NCI-H345 (cell line): Measurements from ENCODE around the gene MUC6.

Experiments used
- DNase-seq: peaks from one replicate; lab custom pipeline; 2025; lab: John Stamatoyannopoulos, UW

Gene MUC6

DNA sequence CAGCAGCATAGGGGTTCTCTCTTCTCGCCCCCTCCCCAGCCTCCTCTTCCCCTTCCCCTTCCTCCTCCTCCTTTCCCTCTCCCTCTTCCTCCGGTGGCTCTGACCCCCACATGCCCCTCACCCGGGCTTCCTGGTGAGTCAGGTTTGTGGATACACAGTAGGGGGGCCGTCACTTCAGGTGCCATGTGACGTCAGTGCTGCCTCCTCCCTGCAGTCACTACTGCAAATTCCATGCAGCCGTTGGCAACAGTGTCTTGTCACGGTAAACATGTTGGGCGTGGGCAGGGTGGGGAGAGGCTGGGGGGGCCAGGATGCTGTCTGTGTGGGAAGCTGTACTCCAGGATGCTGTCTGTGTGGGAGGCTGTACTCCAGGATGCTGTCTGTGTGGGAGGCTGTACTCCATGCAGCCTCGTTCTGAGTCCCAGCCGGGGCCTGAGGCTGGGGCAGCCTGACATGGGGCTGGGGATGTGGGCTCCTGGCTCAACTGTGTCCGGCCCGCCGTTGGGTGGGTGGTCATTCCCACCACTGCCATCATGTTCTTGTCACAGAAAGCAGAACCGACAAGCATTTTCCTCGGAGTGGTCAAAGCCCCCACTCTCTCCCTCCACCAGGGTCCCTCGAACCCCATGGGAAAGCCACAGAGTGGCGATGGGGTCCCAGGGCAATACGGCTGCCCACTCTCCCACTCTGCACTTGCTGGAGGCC is 35.8 kb upstream of the MUC6 start:
- DNase-seq, result peak; percentile 60

DNA sequence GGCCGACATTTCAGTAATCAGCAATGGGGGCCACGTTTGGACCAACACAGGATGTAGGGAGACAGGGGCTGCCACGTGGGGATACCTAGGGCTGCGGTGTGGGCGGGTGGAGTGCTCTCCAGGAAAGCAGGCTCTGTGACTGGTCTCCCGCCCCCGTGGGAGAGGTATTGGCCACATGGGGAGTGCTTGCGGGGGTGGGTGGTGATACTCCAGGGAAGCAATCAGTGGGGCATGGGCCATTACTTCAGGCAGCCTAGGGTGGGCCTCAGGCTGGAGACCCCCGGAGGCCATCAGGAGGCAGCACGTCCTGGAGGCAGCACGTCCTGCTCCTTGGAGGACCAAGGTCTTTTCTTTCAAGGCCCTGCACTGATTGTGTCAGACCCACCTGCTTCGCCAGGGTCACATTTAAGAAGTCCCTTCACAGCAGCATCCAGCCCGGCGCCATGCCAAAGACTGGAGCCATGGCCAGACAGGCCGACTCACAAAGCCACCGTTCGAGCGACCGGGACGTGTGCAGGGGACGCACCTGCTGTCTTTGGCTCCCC is 35.1 kb upstream of the MUC6 start:
- DNase-seq, result no peak

DNA sequence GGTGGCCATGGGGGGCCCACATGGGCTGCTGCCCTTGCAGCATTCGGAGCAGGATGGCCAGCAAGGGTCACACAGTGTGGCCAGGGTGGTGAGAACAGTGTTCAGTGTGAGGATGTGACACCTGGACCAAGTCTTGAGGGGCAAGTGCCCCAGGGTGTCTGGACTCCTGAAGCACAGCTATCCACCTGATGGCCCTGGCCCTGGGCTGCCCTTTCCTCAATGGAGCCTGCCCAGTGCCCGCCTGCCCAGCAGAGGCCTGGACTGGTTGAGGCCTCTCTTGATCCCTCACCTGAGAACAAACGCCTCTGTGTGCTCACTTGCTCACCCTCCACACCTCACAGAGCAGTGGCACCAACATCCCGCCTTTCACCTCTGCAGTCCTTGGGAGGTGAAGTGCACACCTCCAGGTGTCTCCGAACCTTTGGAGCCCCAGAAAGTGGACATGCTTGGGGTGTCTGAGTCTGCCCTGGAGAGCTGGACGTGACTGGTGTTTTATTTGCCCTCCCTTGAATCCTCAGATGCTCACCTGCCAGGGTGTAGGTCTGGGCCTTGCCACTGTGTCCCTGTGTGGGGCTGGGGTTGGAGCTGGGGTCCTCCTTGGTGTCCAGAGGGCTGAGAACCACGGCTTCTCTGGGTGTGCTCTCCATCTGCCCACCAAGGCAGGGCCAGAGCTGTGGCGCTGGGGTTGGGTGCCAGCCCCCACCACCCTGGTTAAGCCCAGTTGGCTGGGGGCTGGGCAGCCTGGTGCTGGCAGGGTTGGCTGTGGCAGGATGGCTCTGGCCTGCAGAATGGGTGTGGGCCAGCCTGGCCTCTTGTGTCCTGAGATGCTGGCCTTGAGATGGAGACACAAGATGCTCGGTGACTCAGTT is 34.3 kb upstream of the MUC6 start:
- no peak for DNase-seq

DNA sequence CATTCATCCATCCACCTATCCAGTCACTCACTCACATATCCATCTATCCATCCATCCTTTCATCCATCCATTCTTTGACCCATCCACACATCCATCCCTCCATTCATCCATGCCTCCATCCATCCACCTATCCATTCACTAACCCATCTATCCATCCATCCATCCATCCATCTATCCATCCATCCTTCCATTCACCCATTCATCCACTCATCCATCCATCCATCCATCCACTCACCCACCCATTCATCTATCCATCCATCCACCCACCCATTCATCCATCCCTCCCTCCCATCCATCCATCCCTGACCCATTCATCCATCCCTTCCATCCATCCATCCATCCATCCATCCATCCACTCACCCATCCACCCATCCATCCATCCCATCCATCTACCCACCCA is 33.2 kb upstream of the MUC6 start:
- DNase-seq, result no peak

DNA sequence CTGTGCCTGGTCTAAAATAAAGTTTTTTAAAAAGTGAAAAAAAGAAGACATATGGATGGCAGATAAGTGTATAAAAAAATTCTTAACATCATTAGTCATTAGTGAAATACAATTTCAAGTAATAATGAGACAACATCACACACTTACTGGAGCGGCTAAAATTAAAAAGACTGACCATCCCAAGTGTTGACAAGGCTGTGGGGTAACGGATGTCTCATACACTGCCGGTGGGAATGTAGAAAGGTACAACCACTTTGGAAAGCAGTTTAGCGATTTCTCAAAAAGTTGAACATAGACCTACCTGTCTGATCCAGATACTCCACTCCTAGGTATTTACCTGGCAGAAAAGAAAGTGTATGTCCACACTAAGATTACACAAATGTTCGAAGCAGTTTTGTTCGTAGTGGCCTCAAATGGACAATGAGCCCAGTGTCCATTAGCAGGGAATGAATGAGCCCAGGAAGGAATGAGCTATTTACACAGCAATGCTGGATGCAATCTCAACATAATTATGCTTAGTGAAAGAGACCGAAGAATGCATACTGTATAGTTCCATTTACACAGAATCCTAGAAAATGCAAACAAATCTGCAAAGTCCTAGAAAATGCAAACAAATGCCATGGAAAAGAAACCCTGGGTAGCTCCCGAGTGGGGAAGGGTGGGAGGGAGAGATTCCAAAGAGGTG is 31.4 kb upstream of the MUC6 start:
- DNase-seq, result no peak

DNA sequence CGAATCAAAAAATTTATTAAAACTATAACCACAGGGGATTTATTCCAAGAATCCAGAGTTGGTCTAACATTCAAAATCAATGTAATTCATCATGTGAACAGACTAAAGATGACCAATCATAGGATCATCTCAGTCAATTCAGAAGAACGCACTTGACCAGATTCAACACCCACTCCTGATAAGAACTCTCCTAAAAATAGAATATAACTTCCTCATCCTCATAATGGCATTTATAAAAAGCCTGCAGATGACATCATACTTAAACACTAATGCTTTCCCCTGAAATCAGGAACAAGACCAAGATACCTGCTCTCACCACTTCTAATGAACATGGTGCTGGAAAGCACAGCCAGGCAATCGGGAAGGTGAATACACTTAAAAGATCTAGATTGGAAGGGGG is 27.6 kb upstream of the MUC6 start:
- DNase-seq, result no peak

DNA sequence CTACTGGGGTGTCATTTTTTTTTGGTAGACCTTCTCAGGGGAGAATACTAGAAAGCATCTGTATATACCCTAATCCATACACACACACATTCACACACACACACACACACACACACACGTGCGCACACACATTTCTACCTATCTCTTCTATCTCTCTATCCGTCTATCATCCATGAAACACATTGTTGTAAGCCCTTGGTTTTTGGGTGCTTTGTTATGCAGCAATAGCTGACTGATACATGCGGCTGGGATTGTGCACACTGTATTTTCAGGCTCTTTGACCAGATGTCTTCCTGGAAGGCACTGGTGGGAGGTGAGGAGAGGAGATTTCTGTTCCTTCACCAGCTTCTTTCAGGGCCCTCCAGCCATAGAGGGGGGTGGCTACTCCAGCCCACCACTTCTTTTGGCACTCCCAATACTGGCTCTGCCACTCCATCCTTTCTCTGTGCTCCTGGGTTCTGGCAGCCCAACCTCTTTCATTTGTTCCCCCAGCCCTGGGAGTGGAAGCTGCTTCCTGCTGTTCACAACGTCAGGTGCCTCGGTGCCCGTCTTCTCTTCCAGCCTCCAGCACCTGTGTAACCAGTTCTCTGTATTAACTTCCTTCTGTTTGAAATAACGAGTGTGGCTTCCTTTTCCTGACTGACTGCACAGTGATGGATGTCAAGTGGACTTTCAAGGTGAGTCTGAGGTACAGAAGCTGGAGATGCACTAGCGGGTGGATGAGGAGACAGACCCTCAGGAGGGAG is 25.7 kb upstream of the MUC6 start:
- no peak for DNase-seq

DNA sequence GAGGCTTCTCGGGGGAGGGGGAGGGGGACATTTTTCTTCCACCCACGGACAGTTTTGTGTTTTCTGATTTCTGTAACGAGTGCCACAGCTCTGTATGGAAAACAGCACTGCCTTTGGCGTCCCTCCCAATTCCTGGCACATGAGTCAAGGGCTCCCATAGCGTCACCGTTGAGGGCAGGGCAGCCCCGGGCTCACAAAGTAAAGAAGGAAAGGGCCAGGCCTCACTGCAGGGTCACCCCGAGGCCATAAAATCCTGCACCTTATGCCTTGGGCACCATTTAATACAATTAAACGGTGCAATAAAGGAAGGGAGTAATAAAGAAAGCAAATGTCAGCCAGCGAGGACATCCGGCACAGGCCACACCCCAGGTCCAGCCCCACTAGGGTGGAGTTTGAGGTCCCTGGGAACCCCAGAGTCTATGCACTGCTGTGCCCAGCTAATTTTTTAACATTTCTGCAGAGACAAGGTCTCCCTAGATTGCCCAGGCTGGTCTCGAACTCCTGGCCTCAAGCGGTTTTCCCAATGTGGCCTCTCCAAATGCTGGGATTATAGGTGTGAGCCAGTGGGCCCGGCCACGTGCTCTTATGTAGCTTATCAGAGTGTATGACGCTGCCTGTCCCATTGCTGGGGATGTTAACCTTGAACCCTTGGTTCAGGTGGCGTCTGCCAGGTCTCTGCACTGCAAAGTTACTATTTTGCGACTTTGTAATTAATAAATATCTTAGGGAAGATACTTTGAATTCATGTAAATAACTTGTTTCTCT is 24.5 kb upstream of the MUC6 start:
- no peak for DNase-seq

DNA sequence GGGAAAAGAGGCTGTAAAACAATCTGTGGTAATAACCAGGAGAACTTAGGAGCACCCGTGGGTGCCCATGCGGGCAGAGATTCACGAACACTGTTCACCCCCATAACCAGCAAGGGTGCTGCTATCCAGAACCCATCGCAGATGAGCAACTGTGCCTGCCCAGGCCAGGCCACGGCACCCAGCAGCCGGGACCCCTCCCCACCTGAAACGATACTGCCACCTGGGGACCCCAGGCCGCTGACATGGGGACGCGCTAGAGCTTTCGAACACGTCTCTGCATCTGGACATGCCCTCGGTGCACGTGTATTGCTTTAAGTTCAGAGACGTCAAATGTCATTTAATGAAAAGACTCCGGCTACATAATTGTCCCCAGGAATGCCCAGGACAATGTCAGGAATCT is 23.9 kb upstream of the MUC6 start:
- DNase-seq, result no peak

DNA sequence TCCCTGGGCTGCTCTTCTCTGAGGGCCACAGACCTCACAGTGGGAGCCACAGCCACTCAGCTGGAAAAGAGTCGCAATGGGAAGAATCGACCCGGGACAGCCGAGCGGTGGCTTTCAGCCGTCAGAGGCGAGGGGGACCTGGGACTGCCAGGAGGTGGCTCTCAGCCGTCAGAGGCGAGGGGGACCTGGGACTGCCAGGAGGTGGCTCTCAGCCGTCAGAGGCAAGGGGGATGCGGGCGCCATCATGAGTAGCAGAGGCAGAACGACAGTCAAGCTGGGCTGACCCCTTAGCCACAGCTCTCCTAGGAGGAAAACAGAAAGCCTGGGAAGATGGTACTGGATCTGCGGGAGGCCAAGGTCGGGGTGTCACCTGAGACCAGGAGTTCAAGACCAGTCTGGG is 23.2 kb upstream of the MUC6 start:
- DNase-seq, result no peak

DNA sequence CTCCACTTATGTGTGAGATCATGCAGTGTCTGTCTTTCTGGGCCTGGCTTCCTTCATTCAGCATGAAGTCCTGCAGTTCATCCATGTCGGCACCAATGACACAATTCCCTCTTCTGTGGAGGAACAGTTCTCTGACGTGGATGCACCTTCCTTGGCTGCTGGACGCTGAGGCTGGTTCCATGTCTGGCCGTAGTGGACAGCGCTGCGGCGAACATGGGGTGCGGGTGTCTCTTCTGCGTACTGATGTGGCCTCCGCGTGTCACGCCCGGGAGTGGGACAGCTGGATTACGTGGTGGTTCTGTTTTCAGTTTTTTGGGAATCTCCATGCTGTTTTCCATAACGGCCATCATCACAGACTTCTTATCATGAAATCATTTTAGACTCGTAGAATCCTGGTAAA is 21.3 kb upstream of the MUC6 start:
- DNase-seq, result no peak

DNA sequence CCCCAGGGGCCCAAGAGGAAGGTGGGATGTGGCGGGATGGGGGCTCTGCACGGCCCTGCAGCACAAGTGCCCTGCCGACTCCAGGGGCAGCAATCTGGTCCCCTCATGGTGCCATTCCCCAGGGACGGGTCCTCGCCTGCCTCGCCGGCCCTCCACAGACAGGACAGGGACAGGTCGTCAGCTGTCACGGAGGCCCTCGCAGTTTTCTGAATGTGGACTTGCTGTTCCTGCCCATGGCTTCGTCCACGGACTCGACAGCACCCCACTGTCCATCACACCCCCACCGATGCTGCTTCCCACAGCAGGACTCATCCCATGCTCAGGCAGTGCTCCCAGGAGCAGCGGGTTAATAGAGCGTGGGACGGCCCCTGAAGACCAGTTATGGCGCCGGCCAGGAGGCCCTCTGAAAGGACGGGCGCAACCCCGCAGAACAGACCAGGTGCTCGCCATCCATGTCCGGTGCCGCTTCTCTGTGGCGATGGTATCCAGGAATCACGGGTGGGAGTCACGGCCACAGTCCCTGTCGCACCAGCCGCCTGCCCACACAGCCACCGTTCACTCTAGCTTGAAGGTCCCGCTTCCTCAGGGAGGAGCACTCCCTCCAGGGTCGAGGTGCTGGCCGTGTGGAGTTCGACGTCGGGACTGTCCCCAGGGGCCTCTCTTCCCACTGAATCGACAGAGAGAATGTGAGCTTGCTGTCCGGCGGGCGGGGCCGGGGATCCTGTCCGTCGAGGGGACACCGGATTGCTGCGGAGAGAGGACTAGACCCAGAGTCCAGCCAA is 19.7 kb upstream of the MUC6 start:
- DNase-seq, result no peak

DNA sequence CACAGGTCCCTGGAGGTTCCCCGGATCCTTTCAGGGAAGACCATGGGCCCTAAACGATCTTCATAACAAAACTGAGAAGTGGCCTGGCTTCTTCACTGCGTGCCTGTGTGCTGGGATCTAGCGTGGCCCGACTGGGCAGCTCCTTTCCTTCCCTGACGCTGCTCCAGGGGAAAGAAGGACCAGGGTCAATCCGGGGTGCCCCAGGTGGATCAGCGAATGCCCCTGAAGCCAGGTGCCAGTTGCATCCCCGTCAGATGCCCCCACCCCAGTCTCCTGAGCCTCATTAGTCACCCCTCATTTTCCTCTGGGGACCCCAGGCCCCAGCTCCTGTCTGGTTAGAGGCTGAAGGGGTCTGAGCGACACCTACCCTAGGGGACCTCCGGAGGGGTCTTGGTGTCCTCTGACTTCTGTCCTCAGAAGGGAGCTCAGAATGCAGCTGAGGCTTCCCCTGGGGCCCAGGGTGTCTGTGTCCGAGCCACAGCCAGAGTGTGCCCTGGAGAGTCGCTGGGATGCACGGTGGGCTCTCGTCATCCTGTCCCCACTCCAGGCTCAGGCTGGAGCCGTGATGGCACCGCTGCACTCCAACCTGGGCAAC is 18.7 kb upstream of the MUC6 start:
- DNase-seq, result no peak

DNA sequence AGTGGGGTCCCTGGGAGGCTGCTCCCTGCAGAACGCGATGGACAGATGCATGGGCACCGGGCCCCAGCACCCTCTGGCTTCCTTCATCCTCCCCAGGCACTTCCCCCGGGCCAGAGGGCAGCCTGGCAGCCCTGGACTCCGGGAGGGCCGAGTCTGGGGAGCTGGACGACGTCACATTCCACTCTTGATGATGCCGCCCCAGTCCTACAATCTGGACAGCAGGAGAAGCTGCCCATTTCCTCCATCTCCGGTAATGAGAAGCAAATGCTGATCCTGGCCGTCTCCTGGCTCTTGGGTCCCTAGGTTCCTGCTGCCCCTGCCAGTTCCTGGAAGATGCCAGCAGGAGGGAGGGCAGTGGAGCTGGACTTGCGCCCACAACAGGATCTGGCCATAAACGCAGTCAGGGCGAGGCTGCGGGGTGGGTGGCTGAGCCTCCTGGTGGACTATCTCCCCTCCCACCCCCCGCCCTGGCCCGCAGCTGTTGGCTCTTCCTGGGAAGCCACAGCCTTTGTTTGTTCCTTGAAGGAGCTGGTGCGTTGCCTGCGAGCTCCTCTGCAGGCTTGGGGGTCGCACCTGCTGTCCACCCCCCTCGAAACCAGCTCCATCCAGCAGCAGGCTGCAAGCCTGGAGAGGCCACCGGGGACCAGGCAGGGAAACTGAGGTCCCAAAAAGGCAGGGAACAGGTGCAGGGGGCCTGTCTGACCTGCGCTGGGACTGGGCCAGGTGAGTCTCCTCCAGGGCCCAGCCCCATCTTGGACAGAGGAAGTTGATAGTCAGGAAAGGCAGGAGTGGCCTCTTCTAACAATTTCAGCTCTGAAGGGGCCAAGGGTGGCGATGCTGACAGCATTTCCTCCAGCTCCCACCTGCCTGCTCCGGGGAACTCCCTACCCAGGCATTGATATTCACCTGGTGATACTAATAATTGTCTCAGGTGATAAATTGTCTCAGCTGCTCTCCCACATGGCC is 17.9 kb upstream of the MUC6 start:
- no peak for DNase-seq

DNA sequence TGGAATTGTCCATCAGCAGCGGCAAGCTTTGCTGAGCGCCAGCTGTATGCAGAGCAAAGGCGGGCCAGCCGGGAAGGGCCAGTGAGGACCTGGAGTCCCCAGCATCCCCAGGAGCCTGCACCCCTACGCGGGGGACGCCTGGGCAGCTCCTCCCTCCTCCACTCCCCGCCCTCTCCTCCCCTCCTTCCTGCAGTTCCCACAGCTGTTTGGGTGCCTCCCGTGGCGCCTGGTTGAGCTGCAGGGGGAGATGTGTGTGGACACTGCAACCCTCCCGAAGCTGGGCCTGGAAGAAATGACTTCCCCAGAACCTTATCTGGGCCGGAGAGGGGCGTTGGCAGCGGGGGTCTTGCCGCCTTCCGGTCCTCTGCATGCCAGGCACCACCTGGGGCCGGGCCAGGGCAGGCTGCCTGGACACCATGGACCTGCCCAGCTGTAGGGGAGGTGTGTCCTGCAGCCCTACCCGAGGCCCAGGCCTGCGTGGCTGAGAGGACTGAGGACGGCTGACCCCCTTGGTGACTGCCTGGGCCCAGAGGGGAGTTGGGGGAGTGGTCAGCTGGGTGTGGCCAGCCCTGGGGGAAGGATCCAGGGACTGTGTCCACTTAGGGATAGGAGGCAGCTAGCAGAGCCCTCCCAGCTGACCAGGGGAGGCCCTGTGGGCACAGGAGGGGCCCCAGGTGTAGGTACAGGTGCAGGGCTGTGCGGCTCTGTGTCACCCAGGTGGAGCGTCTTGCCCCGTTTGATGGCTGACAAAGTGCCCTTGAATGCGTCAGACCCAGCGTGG is 16.8 kb upstream of the MUC6 start:
- DNase-seq, result no peak

DNA sequence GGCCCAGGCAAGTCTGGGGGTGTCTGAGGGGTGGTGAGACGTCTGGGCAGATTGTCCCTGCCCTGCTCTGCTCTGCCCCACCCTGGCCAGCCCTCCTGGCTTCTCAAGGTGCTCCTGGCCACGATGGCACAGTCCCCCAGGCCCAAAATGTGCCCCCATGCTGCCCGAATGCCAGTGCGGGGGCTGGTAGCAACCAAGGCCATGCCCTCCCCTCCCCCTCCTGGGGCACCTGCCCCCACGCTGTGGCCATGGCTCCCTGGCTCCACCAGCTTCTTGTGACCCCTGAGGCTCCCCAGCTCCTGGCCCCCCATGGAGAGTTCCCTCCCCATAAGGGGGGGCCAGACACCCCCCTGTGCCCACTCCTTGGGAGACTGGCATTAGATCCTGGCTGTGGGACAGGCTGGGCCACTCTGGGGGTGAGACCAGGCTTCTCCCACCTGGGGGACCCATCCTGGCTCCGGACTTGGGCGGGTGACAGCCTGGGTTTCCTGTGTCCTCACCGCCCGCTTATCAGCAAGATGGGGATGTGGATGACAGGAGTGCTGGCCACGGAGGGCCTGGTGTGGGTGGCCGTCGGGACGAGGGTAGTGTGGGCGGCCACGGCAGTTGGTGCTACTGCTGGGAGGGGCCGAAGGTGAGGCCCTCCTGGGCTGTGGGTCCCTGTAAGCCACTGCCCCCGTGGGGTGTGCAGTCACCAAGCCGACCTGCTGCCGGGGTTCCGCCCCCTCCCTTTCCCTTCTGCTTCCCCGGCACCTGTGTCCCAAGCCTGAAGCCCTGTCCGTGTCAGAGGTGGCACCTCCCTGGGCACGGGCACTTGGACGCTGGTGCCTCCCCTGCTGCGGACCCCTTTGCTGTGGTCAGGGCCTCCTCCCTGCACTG is 15.9 kb upstream of the MUC6 start:
- no peak for DNase-seq
